IMR-90 (cell line): ENCODE measurements around the gene NRIP1.

ENCODE experiments used
- BHLHE40 ChIP-seq: fragments of 150-350 bp; IDR thresholded peaks from 2 replicates; pipeline ENCODE4 v1.6.1; 2016; ENCODE audit warnings: mild to moderate bottlenecking, low read depth, low read length
- CEBPB ChIP-seq: IDR thresholded peaks from 2 replicates; pipeline ENCODE4 v1.6.1; 2012; ENCODE audit warnings: low read depth, low read length, improper control_type of control experiment
- CHD1 ChIP-seq: IDR thresholded peaks from 2 replicates; pipeline ENCODE4 v1.6.1; 2012; ENCODE audit warnings: low read depth, low read length, improper control_type of control experiment
- MAFK ChIP-seq: IDR thresholded peaks from 2 replicates; pipeline ENCODE4 v1.6.1; 2012; ENCODE audit warnings: low read depth, low read length, improper control_type of control experiment
- MXI1 ChIP-seq: IDR thresholded peaks from 2 replicates; pipeline ENCODE4 v1.6.1; 2012; ENCODE audit warnings: low read depth, mild to moderate bottlenecking, low read length, moderate library complexity, borderline replicate concordance
- POLR2A ChIP-seq: IDR thresholded peaks from 2 replicates; pipeline ENCODE4 v1.6.1; 2012; ENCODE audit warnings: mild to moderate bottlenecking, low read depth, low read length
- RAD21 ChIP-seq: IDR thresholded peaks from 2 replicates; pipeline ENCODE4 v1.6.1; 2012; ENCODE audit warnings: low read length, improper control_type of control experiment
- RFX5 ChIP-seq: IDR thresholded peaks from 2 replicates; pipeline ENCODE4 v1.8.0; 2012; ENCODE audit warnings: low read depth, mild to moderate bottlenecking, low read length, moderate library complexity
- SMC3 ChIP-seq: fragments of 150-350 bp; IDR thresholded peaks from 2 replicates; pipeline ENCODE4 v1.6.1; 2016; ENCODE audit warnings: low read depth, mild to moderate bottlenecking, antibody characterized with exemption, low read length, moderate library complexity
- TF ChIP-seq, protein P1 (sequence below): conservative IDR thresholded peaks from 2 replicates; pipeline ENCODE4 v1.5.1; 2012; ENCODE audit warnings: mild to moderate bottlenecking, low read depth, low read length, improper control_type of control experiment

DNA sequence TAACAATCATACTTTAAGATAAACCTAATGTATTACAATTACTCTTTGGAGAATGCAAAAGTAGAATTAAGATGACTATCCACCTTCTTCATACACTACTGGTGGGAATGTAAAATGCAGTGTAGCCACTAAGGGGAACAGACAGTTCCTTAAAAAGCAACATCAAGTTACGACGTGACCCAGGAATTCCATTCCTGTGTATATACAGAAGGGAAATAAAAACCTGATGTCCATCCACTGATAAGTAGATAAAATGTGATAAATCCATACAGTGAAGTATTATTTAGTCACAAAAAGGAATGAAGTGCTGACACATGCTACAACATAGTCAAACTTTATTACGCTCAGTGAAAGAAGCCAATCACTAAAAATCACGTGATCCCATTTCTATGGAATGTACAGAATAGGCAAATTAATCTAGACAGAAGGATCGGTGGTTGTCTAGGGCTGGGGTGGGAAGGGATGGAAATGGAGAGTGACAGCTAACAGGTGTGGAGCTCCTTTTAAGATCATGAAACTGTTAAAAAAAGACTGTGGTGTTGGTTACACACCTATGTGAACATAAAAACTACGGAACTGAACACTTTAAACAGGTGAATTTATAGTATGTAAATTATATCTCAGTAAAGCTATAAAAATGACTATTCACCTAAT lies 42.1 kb downstream of the NRIP1 start:
- TF ChIP-seq, protein P1, sequence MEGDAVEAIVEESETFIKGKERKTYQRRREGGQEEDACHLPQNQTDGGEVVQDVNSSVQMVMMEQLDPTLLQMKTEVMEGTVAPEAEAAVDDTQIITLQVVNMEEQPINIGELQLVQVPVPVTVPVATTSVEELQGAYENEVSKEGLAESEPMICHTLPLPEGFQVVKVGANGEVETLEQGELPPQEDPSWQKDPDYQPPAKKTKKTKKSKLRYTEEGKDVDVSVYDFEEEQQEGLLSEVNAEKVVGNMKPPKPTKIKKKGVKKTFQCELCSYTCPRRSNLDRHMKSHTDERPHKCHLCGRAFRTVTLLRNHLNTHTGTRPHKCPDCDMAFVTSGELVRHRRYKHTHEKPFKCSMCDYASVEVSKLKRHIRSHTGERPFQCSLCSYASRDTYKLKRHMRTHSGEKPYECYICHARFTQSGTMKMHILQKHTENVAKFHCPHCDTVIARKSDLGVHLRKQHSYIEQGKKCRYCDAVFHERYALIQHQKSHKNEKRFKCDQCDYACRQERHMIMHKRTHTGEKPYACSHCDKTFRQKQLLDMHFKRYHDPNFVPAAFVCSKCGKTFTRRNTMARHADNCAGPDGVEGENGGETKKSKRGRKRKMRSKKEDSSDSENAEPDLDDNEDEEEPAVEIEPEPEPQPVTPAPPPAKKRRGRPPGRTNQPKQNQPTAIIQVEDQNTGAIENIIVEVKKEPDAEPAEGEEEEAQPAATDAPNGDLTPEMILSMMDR, result no peak
- no peak for TF ChIP-seq MAFK
- TF ChIP-seq RFX5, result no peak
- TF ChIP-seq RAD21, result no peak
- TF ChIP-seq POLR2A, result no peak
- no peak for TF ChIP-seq SMC3
- TF ChIP-seq MXI1, result no peak
- no peak for TF ChIP-seq BHLHE40
- no peak for TF ChIP-seq CEBPB
- no peak for TF ChIP-seq CHD1
